NCI-H460 (cell line): ENCODE data around the gene RCOR1. TPM values are rescaled to one million over a fixed set of nuclear protein-coding genes. Genes with fewer than 3 reads are reported as not detected.
"Not testable (repeated sequence)": the region's sequence is repeated elsewhere in the genome, so short reads cannot be mapped to it uniquely, and the experiment has no call there.

Experiments
- DNase-seq: peaks from one replicate; pipeline ENCODE4 v3.0.0-alpha.2; 2016; ENCODE audit warnings: low read depth; ENCODE audit errors: extremely low read depth
- total RNA-seq: library from RNA; depleted of rRNA; stranded (reverse); fragments of >200 nt; shearing (Covaris generic); gene quantifications from 2 replicates; pipeline ENCODE4 v1.2.3, GENCODE V29; 2014

Gene RCOR1
- total RNA-seq, 1 experiment from 2014 or later, result 24.9 TPM

GRCh38 chr14:102737402-102738372, 145.2 kb downstream of the RCOR1 start:
- DNase-seq, result no peak

GRCh38 chr14:102738373-102739189, 146.1 kb downstream of the RCOR1 start:
- no peak for DNase-seq

- no peak for DNase-seq
Observed at GRCh38 chr14:102739190-102739469, 146.7 kb downstream of the RCOR1 start.

- no peak for DNase-seq
Observed at GRCh38 chr14:102746634-102747438, 154.4 kb downstream of the RCOR1 start.

GRCh38 chr14:102748806-102749205, 156.4 kb downstream of the RCOR1 start:
- no peak for DNase-seq

- DNase-seq, result no peak
Observed at GRCh38 chr14:102749393-102750305, 157.2 kb downstream of the RCOR1 start.

- DNase-seq, result no peak
Observed at GRCh38 chr14:102750376-102750775, 157.9 kb downstream of the RCOR1 start.

GRCh38 chr14:102751088-102751487, 158.6 kb downstream of the RCOR1 start:
- DNase-seq, result no peak

- no peak for DNase-seq
Observed at GRCh38 chr14:102752239-102752847, 159.9 kb downstream of the RCOR1 start.

GRCh38 chr14:102754370-102755262, 162.2 kb downstream of the RCOR1 start:
- DNase-seq, result no peak

- DNase-seq, result no peak
Observed at GRCh38 chr14:102757646-102758045, 165.2 kb downstream of the RCOR1 start.

GRCh38 chr14:102758087-102758486, 165.6 kb downstream of the RCOR1 start:
- DNase-seq, result no peak

GRCh38 chr14:102759456-102760187, 167.2 kb downstream of the RCOR1 start:
- no peak for DNase-seq

GRCh38 chr14:102760496-102761193, 168.2 kb downstream of the RCOR1 start:
- DNase-seq, result no peak

GRCh38 chr14:102761206-102761605, 168.8 kb downstream of the RCOR1 start:
- DNase-seq, result no peak

- no peak for DNase-seq
Observed at GRCh38 chr14:102764220-102764671, 171.8 kb downstream of the RCOR1 start.

- DNase-seq, result not testable (repeated sequence)
Observed at GRCh38 chr14:102765770-102766169, 173.3 kb downstream of the RCOR1 start.
